ENCODE results near the gene PTK7.
"Not testable (repeated sequence)": the region's sequence is repeated elsewhere in the genome, so short reads cannot be mapped to it uniquely, and the experiment has no call there.

The PTK7 gene

GRCh38 chr6:43086022-43086658 is 10.0 kb downstream of the PTK7 start:
- no peak for DNase-seq (ENCODE audit: low spot score)

GRCh38 chr6:43088654-43089056 is 12.5 kb downstream of the PTK7 start:
- no peak for DNase-seq (ENCODE audit: low spot score)

DNA sequence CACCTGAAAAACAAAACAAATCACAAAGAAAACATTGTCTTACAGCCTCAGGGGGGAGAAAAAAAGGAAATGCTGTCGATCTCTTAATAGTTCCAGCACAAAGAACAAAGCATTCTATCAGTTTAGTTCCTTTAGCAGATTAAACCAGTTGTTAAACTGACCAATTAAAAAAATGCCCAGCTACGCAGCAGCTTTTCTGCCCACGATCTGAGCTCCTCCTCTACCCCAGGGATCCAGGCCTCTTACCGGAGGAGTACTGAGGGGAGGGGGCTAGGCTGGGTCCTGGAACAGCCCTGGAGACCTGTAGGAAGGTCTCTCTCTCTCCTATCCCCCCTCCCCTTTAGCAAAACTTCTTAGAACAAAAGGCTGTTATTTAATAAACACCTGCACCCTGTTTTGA is 13.4 kb downstream of the PTK7 start:
- DNase-seq (ENCODE audit: low spot score): no peak

DNA sequence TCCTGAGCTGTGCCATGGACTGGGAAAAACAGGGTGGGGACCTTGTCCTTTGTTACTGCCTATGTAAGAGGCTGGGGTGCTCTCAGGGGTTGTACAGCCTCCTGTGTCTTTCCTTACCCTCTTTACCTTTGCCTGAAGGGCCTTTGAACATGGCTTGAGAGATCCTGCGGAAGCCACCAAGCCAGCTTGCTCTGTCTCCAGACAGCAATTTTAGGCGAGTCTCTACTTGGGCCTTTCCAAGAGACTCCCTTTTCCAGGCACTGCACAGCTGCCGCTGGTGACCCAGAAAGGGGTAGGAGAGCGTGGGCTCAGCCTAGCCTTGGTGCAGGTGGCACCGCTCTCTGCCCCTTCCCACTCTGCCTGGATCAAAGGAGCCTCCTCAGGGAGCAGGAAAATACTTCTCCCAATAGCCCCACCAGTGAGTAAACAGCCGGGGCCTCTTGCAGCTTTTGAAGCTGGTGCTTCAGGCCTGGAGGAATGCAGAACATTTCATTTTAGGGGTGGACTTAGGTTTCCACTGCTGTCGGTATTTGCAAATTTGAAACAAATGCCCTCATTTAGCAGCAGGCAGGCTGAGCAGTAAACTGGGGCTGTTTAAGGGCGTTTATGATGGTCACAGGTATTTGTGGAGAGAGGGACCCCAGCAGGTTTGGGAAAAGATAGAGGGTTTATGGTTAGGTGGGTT is 13.9 kb downstream of the PTK7 start:
- DNase-seq (ENCODE audit: low spot score): no peak

- no peak for DNase-seq (ENCODE audit: low spot score)
These were observed 14.4 kb downstream of the PTK7 start for GRCh38 chr6:43090559-43090956.

- DNase-seq (ENCODE audit: low spot score): no peak
These were observed 14.9 kb downstream of the PTK7 start for GRCh38 chr6:43091020-43091419.

DNA sequence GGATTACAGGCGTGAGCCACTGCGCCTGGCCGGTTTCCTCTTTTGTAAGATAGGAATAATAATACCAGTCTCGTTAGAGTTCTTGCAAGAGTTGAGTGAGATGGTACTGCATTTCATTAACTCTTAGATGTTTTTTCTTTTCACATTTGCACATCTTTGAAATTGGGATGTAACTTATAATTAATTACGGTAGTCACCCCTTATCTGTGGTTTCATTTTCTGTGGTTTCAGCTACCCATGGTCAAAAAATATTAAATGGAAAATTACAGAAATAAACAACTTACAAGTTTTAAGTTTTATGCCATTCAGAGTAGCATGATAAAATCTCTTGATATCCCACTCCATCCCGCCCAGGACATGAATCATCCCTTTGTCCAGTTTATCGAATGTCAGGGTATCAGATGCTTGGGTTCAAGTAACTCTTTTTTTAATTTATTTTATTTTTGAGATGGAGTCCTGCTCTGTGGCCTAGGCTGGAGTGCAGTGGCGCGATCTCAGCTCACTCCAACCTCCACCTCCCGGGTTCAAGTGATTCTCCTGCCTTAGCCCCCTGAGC is 15.4 kb downstream of the PTK7 start:
- no peak for DNase-seq (ENCODE audit: low spot score)

GRCh38 chr6:43092635-43093034 is 16.5 kb downstream of the PTK7 start:
- DNase-seq (ENCODE audit: low spot score): no peak

DNA sequence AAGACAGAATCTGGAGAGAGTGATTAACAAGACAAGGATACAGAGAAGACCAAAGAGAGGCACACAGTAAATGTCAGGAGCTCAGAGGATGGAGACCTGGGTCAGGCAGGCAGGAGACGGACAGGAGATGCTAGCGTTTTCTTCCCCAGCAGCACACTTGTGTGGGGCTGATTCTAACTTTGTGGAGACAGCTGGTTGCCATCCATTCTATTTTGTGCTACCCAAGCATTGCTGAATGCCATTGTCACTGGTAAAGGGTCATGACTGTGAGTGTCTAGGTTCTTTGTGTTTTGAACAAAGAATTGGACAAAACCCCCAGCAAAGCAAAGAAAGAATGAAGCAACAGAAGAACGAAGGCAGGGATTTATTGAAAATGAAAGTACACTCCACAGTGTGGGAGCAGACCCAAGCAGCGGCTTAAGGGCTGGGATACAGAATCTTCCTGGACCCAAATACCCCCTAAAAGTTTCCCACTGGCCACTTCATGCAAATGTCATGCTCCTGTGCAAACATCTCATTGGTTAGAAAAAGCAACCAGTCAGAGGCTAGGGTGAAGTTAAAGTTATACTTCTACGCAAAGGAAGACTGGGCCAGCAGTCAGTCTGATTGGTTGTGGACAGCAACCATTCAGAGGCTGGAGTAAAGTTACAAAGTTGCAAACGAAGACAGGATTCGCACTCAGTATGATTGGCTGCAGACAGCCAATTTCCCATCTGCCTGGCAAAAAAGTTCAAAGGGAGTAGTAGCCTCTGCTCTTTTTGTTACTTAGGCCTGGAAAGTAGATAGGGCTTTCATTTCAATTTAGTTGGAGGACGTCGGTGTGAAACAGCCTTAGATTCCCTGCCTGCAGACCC is 17.5 kb downstream of the PTK7 start:
- DNase-seq (ENCODE audit: low spot score): no peak

- no peak for DNase-seq (ENCODE audit: low spot score)
These were observed 19.8 kb downstream of the PTK7 start for GRCh38 chr6:43095939-43096338.

DNA sequence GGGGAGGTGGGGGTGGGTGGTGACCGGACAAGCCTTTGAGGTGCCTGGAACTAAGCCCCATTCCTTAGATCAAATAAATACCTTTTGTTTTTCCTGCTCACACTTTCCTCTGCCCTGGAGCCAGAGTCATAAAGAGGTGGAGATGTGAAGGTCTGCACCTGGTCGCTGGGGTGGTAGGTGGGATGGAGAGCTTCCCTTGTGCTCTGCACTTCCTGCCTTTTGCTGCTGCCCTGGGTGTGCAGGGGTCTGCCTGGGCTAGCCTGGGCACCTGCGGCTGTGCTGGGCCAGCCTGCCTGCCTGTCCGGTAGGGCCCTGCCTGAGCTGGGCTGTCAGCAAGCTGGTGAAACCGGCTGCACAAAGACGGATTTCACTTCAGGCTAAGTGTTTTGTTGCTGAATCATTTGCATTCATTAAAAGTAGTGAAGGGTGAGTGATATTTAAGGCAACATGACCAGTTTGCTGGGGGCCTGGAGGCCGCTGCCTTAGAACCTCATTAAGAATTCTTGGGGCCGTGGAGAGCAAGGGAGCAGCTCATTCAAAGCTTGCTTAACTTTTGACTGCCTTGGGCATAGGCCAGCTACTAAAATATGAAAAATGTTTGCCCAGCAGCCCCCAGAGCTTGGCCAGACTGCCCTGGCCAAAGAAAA is 20.5 kb downstream of the PTK7 start:
- DNase-seq (ENCODE audit: low spot score): no peak

- no peak for DNase-seq (ENCODE audit: low spot score)
These were observed 21.0 kb downstream of the PTK7 start for GRCh38 chr6:43097098-43097489.

- DNase-seq (ENCODE audit: low spot score): no peak
These were observed 21.4 kb downstream of the PTK7 start for GRCh38 chr6:43097502-43097901.

GRCh38 chr6:43101497-43101896 is 25.4 kb downstream of the PTK7 start:
- no peak for DNase-seq (ENCODE audit: low spot score)

- no peak for DNase-seq (ENCODE audit: low spot score)
These were observed 27.3 kb downstream of the PTK7 start for GRCh38 chr6:43103253-43103876.

DNA sequence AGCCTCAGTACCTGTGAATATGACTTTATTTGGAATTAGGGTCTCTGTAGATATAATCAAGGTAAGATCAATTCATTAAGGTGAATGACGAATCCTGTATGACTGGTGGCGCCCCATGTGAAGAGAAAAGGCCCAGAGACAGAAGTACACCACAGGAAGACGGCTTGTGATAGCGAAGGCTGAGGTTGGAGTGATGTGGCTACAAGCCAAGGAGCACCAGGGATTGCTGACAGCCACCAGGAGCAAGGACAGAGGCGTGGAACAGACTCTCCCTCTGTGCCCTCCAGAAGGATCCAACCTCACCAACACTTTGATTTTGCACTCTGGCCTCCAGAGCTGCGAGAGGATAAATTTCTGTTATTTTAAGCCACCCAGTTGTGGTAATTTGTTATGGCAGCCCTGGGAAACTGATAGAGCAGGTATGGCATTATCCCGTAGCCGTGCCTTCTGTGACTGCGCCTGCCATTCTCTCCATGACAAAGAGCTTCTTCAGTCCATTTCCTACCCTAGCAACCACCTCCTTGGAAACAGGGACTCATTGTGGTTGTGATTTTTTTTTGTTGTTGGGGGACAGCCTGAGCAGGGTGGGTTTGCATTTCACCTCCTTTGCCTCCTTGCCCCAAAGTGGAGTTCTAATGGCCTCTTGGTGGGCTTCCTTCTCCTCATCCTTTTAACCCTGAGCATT is 29.6 kb downstream of the PTK7 start:
- DNase-seq (ENCODE audit: low spot score): no peak

DNA sequence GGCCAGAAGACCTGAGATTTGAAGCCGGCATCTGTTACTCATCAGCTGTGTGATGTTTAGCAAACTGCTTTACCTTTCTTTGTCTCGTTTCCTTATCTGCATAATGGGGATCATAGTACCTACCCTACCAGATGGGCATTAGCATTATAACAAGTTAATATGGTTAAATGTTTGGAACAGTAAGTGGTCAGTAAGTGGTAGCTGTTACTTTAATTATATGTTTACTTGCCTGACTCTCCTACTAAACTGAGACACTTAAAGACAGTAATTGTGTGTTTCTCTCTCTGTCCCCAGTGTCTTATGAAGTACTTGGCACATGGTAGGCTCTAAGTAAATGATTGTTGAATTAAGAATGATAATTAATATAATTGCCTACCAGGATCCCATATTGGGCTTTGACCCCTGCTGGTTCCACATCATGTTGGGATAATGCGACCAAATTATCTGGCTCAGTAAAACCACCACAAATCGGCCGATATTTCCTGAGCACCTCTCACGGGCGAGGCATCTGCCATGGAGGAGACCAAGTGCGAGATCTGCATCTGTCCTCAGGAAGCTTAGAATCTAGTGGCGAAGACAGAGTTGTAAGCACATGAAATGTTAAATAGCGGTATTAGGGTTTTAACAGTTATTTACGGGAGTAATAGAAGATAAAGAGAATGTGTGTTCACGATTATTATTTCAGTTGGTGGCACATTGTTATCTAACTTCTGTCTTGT is 31.4 kb downstream of the PTK7 start:
- DNase-seq (ENCODE audit: low spot score): no peak

- no peak for DNase-seq (ENCODE audit: low spot score)
These were observed 37.5 kb downstream of the PTK7 start for GRCh38 chr6:43113431-43114260.

DNA sequence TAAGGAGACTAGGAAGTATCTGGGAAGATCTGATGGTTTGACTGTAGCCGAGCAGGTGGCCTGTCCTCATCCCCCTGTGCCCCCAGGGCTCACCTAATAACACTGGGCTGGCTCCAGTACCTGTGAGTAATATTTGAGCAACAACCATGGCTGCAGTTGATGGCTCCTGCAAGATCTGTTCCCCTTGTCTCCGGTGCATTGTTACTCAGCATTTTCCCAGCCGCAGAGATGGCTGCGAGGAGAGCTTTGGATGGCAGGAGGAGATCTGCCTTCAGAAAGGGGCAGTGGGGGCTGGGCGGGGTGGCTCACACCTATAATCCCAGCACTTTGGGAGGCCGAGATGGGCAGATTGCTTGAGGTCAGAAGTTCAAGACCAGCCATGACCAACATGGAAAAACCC is 39.3 kb downstream of the PTK7 start:
- DNase-seq (ENCODE audit: low spot score): no peak

DNA sequence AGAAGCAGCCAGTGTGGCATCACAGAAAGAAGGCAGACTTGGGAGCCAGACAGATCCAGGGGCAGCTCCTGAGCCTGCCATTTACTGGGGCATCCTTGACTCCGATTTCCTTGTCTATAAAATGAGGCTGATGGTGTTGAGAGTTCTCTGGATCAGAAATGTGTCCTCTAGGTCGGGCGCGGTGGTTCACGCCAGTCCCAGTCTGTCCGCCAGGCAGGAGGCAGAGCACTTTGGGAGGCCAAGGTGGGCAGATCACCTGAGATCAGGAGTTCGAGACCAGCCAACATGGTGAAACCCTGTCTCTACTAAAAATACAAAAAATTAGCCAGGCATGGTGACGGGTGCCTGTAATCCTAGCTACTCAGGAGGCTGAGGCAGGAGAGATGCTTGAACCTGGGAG is 41.4 kb downstream of the PTK7 start:
- not testable (repeated sequence) for DNase-seq (ENCODE audit: low spot score)

All from D341Med (cell line).